Measurements from ENCODE around the gene MYH9.
"Not testable (repeated sequence)": the region's sequence is repeated elsewhere in the genome, so short reads cannot be mapped to it uniquely, and the experiment has no call there.

Gene MYH9

DNA sequence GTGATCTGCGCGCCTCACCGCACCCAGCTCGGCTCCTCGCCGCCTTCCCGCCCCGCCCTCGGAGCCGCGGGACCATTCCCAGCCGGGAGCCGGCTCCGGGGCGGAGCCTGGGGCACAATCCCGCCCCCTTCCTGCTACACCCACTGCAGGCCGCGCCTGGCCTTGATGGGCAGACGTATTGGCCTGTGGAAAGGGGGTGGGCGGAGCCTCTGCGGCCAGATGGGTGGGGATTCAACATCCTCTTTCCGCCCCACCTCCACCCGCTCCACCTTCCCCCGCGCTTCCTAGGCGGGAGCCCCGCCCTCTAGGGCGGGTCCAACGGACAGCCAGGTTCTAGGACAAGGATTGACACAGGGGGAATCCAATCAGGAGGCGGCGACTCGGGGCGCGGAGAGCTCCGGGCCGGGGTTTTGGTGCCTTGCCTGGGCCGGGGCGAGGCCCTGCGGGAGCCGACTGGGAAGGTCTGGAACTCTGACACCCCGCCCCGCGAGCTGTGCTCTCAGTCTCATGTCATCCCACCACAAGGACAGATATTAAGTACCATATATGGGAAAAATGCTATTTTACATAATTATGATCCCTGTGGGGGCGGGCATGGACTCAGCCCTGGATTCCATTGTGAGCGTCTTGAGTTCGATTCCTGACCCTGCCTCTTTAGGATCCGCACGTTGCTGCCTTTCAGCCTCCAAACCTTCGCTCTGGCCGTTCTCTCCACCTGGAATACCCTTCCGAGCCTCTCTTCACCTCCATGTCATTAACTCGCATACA lies at the start of gene MYH9:
TSS of gene MYH9 (minus strand) at position 9 of the 768 bp plus-strand sequence. CDS start 38,731 bp downstream, outside the sequence.
- peak; percentile 88 to 96 for DNase-seq

DNA sequence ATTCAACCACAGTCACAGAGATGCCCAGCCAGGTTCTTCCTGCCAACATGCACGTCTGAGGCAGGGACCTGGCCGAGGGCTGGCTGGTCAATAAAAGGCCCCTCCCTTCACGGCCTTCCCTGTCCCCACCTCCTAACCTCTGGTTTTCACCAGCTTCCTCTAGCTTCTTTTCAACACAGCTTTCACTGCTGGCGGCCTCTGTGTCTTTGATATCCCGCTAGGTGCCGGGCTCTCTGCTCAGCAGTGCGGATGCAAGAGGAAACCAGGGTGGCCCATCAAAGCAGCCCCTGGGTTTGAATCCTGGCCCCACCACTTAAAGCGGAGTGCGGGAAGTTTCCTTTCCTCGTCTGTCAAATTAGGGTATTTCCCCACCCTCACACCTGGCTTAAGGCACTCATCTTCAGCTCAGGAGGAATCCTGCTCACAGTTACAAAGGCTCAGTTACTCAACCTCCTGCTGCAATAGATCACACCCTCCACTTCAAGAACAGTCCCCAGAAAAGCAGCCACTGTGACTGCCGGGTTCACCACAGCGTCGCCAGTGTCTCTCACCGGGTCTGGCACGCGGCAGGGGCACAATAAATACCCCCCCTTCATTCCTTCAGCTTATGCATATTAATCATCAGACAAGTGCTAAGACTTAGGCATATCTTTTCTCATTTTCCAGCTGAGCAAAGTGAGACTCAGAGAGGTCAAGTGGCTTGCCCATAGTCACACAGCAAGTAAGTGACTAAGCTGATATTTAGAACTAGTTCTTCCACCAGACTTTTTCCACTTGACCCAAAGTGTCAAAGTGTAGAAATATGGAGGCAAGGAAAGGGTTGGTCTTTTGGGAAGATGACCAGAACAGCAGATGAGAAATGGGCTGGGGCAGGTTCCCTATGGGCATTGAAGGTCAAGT lies 48.0 kb upstream of the MYH9 start:
- DNase-seq = peak; percentile 27 to 51

DNA sequence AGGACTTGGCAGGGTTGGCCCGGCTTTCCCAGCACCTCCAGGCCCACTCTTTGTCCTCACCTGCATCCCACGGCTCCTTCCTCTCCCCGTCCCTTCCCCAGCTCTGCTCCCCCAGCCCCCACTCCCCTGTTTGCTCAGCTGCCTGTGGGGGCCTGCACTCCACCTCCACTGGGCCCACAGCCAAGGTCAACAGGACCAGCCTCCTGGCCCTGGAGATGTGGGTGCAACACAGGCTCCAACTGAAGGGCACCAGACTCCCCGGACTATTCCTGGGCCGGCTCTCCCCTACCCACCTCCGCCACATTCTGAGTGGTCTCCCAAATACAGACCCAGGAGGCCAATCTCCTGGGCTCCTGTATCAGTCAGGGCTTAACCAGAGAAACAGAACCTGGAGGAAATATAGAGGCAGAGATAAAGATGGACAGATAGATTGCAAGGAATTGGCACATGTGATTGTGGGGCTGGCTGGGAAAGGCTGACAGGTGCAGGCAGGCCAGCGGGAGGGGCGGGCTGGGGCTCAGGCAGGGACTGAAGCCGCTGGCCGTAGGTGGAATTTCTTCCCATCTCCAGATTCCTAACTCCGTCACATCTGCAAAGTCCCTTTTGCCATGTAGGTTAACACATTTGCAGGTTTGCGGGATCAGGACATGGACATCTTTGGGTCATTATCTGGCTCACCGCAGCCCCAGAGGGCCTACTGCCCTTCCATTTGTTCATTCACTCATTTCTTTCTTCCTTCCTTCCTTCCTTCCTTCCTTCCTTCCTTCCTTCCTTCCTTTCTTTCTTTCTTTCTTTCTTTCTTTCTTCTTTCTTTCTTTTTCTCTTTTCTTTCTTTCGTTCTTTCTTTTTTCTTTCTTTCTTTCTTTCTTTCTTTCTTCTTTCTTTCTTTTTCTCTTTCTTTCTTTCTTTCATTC lies 45.8 kb upstream of the MYH9 start:
- DNase-seq = peak; percentile 24 to 40

DNA sequence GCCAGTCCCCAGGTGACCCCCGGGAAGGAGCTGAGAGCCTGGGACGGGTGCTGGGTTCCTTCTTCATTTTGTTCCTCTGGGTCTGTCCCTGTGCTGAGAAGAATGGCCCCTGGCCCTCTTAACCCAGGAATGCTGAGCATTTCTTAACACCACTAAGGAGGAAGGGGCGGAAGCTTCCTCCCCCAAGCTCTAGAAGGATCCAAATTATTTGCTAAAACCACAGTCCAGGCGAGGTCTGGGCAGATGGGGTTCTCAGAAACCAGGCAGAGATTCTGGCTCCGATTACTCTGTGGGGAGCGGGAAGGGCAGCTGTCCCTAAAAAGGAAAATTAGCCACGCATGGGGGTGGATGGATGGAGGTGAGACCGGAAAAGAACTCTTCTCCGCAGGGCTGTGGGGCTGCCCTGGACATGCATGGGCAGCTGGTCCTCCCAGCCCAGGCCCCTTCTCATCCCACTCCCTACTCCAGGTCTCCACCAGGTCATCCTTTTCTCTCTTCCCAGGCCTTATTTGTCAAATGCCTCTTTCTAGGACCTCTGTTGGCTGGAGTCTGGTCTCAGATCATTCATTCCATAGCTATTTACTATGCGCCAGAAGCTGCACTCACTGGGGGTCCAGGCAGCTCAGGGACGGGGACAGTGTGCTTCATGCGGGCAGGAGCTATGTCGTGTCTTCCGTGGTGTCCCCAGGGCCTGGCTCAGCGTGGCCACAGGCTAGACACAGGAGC lies 45.0 kb upstream of the MYH9 start:
- DNase-seq = peak in 1 of 2 experiments; percentile 15

DNA sequence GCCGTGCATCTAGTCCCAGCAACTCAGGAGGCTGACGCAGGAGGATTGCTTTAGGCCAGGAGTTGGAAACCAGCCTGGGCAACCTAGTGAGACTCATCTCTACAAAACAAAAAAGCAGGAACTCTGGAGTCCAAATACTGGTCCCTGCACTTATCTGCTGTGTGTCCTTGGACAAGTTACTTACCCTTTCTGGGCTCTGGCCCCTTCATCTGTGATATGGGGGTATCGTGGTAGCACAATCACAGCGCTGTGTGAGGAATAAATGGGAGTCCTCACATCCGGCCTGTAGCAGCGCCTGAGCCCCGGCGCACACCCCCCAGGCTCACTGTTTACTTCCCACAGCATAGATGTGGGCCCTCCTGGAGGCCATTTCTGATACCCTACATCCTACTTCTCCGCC lies 44.2 kb upstream of the MYH9 start:
- DNase-seq = no peak

DNA sequence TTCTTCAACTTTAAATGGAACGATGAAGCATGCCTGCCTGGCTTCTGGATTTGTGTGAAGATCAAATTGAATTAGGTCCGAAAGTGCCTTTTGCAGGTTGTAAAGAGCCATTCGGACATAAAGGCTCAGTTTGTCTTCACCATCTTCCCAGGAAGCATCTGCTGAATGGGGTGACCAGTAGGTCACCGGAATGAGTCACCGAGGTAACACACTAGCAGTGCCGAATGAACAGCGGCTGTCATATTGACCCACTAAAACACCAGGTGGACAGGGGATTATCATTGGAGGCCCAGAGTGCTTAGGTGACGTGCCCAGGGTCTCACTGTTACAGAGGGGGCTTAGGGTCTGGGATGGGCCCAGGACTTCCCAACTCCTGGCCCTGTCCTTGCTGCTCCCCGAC lies 43.1 kb upstream of the MYH9 start:
- no peak for DNase-seq

DNA sequence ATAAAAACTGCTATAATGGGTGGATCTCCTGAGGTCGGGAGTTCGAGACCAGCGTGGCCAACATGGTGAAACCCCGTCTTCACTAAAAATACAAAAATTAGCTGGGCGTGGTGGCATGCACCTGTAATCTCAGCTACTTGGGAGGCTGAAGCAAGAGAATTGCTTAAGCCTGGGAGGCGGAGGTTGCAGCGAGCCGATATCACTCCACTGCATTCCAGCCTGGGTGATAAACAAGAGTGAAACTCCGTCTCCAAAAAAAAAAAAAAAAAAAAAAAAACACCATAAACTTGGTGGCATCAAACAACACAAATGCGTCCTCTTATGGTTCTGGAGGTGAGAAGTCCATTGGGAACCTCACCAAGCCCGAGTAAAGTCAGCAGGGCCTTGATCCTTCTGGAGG lies 40.2 kb upstream of the MYH9 start:
- DNase-seq = not testable (repeated sequence)

DNA sequence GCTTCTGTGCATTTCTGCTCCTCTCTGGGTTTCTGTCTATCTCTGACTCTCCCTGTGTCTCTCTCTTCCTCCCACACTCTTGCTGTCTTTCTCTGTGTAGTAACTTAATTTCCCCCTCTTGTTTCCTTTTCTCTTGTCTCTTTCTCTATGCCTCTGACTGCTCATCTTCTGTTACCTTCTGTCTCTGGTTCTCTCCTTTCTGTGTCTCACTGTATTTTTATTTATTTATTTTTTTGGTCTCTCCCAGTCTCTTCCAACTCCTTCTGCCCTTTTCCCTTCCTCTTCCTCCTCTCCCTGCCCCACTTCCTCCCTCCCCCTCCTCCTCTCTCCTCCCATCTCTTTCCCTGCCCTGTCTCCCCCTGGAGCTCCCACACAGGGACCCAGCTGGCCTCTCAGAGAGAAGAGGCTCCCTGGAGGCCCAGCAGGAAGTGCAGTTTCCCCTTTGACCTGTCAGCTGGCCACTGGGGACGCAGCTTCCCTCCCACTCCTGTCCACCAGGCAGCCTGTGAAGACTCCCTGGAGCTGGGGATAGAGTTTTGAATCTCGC lies 38.3 kb upstream of the MYH9 start:
- no peak for DNase-seq

DNA sequence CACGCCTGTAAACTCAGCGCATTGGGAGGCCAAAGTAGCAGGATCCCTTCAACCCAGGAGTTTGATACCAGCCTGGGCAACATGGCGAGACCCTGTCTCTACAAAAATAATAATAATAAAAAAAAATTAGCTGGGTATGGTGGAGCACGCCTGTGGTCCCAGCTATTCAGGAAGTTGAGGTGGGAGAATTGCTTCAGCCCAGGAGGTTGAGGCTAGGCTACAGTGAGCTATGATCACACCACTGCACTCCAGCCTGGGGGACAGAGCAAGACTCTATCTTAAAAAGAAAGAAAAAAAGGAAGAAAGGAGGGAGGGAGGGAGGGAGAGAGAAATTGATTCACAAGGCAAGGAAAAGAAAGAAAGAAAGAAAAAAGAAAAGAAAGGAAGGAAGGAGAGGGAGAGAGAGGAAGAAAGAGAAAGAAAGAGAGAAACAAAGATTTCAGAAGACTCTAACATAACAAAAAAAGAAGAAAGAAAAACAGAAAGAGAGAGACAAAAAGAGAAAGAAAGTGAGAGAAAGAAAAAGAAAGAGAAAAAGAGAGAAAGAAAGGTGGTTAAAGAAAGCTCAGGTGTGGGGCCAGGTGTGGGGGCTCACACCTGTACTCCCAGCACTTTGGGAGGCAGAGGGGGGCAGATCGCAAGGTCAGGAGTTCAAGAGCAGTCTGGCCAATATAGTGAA lies 37.3 kb upstream of the MYH9 start:
- DNase-seq = no peak

DNA sequence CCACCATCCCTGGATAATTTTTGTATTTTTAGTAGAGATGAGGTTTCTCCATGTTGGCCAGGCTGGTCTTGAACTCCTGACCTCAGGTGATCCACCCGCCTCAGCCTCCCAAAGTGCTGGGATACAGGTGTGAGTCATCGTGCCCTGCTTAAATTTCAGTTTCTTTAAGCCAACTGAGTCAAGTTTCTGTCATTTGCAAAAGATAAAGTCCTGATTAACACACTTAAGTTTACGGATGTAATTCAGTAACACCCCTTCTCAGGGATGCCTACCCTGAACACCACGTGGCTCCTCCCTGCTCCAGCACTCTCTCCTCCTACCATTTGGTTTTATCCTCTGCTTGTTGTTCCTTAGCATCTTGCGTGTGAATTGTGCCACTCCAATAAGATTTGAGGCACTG lies 36.7 kb upstream of the MYH9 start:
- DNase-seq = not testable (repeated sequence)

DNA sequence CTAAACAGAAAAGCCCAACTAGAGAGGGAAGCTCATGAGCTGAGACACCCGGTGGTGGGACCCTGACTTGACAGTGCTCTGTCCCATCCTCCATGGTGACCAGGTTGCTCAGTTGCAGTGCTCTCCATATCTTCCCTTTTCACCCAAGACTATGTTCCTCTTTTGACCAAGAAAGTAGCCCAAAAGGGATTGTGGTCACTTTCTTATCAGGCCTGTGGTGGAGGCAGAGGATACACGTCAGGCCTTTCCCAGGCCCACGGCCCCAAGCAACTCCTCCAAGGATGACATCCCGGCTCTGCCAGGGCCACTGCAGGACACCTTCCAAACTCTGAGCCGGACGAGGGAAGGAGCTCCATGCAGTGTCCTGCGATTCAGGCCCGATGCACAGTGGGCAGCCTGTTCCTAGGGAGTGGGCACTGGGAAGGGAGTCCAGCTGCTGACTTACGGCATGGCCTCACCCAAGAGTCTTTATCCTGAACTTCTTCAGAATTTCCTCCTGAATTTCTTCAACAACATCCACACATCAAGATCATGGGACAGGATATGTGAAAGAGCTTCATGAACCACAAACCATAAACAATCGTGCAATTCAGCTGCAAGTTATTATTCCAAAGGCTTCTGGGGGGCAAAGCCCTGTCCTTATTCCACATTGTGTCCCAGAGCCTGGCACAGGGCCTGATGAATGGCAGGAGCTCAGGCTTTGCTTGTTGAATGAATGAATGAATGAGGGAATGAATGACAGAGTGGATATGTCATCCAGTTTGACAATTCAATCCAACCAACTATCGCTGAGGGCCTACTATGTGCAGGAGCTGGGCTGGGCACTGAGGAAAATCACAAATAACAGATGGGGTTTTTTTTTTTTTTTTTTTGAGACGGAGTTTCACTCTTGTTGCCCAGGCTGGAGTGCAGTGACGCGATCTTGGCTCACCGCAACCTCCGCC lies 36.0 kb upstream of the MYH9 start:
- DNase-seq = no peak

DNA sequence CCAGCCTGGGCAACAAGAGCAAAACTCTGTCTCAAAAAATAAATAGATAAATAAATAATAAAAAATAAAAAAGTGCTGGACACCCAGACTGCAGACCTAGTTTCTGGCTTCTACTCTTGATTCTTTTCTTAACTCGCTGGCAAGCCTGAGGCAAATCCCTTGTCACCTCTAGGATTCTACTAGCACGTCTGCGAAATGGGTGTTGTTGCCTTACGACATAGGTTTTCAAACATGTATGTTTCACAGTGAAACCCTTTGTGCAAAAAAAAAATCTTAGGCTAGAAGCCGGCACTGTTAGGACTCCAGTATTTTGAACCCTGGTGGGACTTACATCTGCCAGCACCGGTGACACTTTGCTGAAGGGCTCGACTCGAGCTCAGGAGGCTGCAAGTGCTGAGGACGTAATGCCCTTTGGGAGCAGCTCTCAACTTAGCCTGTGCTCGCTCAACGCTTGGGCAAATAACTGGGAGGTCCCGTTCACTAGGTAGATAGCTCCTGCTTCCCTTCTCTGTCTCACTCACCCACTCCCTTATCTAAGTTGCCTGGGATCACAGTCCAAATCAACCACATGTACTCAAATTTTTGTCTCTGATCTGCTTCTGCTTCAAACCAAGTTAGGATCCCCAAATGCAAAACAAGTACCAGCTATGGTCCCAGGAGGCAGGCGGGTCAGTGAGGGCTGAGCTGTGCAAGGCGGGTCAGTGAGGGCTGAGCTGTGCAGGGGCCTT lies 34.7 kb upstream of the MYH9 start:
- no peak for DNase-seq

DNA sequence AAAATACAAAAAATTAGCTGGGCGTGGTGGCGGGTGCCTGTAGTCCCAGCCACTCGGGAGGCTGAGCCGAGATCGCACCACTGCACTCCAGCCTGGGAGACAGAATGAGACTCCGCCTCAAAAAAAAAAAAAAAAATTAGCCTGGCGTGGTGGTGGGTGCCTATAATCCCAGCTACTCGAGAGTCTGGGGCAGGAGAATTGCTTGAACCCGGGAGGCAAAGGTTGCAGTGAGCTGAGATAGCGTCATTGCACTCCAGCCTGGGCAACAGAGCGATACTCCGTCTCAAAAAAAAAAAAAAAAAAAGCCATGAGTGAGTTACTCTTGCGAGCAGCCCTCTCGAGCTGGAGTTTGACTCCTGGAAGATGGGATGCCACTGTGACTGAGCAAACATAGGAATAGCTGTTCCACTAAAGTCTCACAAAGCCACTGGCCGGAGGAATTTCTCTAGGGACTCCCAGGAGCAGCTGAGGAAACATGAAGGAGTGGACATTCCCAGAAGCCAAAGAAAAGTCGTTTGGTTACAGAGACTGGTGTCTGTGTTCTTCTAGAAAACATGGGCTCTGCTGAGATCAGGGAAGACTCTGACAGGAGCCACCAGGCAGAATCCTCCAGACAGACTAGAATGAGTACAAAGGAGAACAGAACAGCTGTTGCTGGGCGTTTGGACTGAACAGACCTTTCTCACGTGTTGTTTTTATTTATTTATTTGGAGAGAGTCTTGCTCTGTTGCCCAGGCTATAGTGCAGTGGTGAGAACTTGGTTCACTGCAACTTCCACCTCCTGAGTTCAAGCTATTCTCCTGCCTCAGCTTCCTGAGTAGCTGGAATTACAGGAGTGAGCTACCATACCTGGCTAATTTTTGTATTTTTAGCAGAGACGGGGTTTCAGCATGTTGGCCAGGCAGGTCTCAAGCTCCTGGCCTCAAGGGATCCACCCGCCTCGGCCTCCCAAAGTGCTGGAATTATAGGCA lies 32.4 kb upstream of the MYH9 start:
- DNase-seq = no peak

DNA sequence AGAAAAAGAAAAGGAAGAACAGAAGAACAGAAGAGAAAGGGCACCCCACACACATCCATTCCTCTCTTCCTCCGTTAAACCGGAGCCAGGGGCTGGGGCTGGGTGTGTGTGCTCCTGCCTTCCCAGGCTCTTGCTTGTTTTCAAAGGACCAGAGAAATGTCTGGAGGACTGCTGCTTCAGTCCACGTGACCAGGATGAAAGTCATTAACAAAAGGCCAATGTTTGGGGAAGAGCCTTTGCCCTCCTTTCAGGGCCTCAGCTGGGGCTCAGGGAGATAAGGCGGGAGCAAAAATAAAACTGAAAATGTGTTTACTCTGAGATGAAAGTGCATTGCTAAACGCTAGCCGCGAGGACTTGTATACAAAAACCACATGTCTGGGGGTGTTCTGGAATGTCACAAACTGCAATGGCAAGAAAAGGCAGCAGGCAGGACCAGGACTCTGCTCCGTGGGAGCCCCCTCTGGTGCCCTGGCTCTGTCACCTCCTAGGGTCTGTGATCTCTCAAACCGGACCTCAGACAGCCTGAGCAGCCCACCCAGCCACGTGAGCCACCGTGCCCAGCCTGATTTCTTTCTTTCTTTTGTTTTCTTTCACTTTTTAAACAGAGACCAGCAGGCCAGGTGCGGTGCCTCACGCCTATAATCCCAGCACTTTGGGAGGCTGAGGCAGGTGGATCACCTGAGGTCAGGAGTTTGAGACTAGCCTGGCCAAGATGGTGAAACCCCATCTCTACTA lies 31.6 kb upstream of the MYH9 start:
- DNase-seq = no peak

DNA sequence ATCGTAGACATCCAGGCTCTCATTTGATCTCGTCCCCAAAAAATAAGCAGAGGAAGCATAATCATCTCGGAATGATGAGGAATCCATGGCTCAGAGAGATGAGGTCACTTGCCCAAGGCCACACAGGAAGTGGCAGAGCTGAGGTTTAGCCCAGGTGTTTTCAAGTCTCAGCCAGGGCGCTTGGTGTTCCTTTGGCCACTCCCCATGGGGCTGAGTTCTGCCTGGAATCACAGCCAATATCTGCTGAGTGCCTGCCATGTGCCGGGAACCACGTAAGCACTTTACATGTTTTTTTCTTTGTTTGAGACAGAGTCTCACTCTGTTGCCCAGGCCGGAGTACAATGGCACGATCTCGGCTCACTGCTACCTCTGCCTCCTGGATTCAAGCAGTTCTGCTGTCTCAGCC lies 29.5 kb upstream of the MYH9 start:
- DNase-seq = no peak

DNA sequence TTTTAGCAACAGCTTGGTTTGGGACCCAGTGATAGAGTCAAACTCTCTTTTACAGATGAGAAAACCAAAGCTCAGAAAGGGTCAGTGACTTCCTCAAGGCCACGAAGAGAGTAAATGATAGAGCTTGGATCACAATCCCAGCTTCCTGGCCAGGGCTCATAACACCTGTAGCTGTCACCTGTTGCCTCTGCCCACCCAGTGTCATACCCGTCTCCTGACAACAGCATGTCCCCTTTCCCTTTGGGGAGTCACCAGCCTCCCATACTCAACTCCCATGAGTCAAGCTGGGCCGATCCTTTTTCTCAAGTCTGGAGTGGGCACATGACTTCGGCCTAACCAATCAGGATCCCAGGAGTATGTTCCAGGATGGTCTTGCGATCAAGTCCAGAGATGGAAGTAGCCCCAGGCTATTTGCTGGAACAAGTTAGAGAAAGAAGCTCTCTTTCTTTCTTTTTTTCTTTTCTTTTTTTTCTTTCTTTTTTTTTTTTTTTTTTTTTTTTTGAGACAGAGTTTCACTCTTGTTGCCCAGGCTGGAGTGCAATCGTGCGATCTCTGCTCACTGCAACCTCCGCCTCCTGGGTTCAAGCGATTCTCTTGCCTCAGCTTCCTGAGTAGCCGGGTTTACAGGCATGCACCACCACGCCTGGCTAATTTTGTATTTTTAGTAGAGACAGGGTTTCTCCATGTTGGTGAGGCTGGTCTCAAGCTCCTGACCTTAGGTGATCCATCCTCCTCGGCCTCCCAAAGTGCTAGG lies 27.8 kb upstream of the MYH9 start:
- no peak for DNase-seq
